Fibroblast of lung (primary cell): Measurements from ENCODE around the gene LMOD2. TPM values are rescaled to one million over a fixed set of nuclear protein-coding genes. Genes with fewer than 3 reads are reported as not detected.

Source experiments
- DNase-seq, 2 donors: peaks; one replicate each; pipeline versions ENCODE4 v3.0.0 to v3.0.0-alpha.2; 2010; ENCODE audit warnings: low read depth in 2 of 2
- H2AFZ ChIP-seq: 2 replicates; pipeline ENCODE4 v1.5.1; 2012; ENCODE audit warnings: low read length, control low read depth, inconsistent platforms
- H3K27ac ChIP-seq: 2 replicates; pipeline ENCODE4 v1.5.1; 2011; ENCODE audit warnings: low read length, control low read depth; ENCODE audit not compliant: insufficient read depth
- H3K27me3 ChIP-seq: 2 replicates; pipeline ENCODE4 v1.5.1; 2011; ENCODE audit warnings: mild to moderate bottlenecking, low read length; ENCODE audit not compliant: control insufficient read depth, insufficient read depth
- H3K36me3 ChIP-seq: 2 replicates; pipeline ENCODE4 v1.5.1; 2011; ENCODE audit warnings: low read length; ENCODE audit not compliant: control insufficient read depth, insufficient read depth
- H3K4me1 ChIP-seq: 2 replicates; pipeline ENCODE4 v1.5.1; 2011; ENCODE audit warnings: low read length; ENCODE audit not compliant: control insufficient read depth, insufficient read depth; ENCODE audit errors: extremely low read depth
- H3K4me2 ChIP-seq: 2 replicates; pipeline ENCODE4 v1.5.1; 2011; ENCODE audit warnings: low read length, control low read depth; ENCODE audit not compliant: insufficient read depth; ENCODE audit errors: extremely low read depth
- H3K4me3 ChIP-seq, 4 experiments: fragments of 200-600 bp in 1 of 4; sonication (generic) in 1 of 4; replicated peaks in 1 of 4; 2 replicates each; pipeline ENCODE4 v1.5.1; 2011 to 2016; ENCODE audit warnings: low read length in 4 of 4, low read depth in 3 of 4, mild to moderate bottlenecking in 3 of 4, control low read depth in 2 of 4, inconsistent platforms in 1 of 4, mixed read lengths in 1 of 4; ENCODE audit not compliant: insufficient read depth in 1 of 4; ENCODE audit errors: control extremely low read depth in 1 of 4
- H3K79me2 ChIP-seq: 2 replicates; pipeline ENCODE4 v1.5.1; 2012; ENCODE audit warnings: mild to moderate bottlenecking, low read length, inconsistent platforms; ENCODE audit not compliant: control insufficient read depth, insufficient read depth
- H3K9ac ChIP-seq: 2 replicates; pipeline ENCODE4 v1.5.1; 2011; ENCODE audit warnings: mild to moderate bottlenecking, low read length, control low read depth; ENCODE audit not compliant: insufficient read depth
- H3K9me3 ChIP-seq: 2 replicates; pipeline ENCODE4 v1.5.1; 2012; ENCODE audit warnings: low read depth, low read length; ENCODE audit not compliant: control insufficient read depth, insufficient read depth
- H4K20me1 ChIP-seq: 2 replicates; pipeline ENCODE4 v1.5.1; 2011; ENCODE audit warnings: low read length; ENCODE audit not compliant: control insufficient read depth, insufficient read depth; ENCODE audit errors: extremely low read depth
- CTCF ChIP-seq, 2 donors: IDR thresholded peaks in 1 of 2; conservative IDR thresholded peaks in 1 of 2; 1 replicate in 1 of 2; 2 replicates in 1 of 2; pipeline ENCODE4 v1.5.1; 2011 to 2012; ENCODE audit warnings: low read length in 2 of 2, control low read depth in 1 of 2, inconsistent platforms in 1 of 2, low read depth in 1 of 2, mild to moderate bottlenecking in 1 of 2
- EZH2 ChIP-seq: IDR thresholded peaks from 2 replicates; pipeline ENCODE4 v1.5.1; 2012; ENCODE audit warnings: low read length, control low read depth, mild to moderate bottlenecking; ENCODE audit errors: missing control alignments
- polyA plus RNA-seq, 2 donors: library from polyadenylated mRNA; depleted of rRNA in 1 of 2; stranded (reverse) in 1 of 2; unstranded in 1 of 2; fragments of >200 nt; gene quantifications; 2 replicates each; pipeline ENCODE4 v1.2.1, GENCODE V29; 2011 to 2012; ENCODE audit warnings: missing spikeins in 1 of 2
- total RNA-seq: library from RNA; depleted of rRNA; stranded (reverse); fragments of >200 nt; gene quantifications from 2 replicates; pipeline ENCODE4 v1.2.1, GENCODE V29; 2014

Gene LMOD2
- total and polyA plus RNA-seq, 2 donors (not counting 1 experiment from before 2014, with no cell fraction given) = not detected

GRCh38 chr7:123628829-123629228, 26.8 kb upstream of the LMOD2 start:
- Histone ChIP-seq H3K36me3 (no peaks in the 10 kb centered on the region), H3K27me3 (no peaks in the 10 kb centered on the region), H3K4me3 (no peak overlapping the region), H3K9me3 (no peaks in the 10 kb centered on the region), H3K9ac (no peak overlapping the region), H4K20me1 (no peaks in the 10 kb centered on the region), H2AFZ (no peak overlapping the region), H3K79me2 (no peaks in the 10 kb centered on the region), H3K27ac (no peak overlapping the region), H3K4me1 (no peaks in the 10 kb centered on the region), H3K4me2 (no peak overlapping the region)
- DNase-seq = no peak
- TF ChIP-seq CTCF (conservative IDR thresholded peaks at IDR 0.05 in 1 of 2, IDR thresholded peaks at IDR 0.05 in 1 of 2; ENCODE audit: low read depth in 1 of 2, low read length in 2 of 2) (no peak), EZH2 (no peak)

- no peak for TF ChIP-seq EZH2
- TF ChIP-seq CTCF (conservative IDR thresholded peaks at IDR 0.05 in 1 of 2, IDR thresholded peaks at IDR 0.05 in 1 of 2; ENCODE audit: low read depth in 1 of 2, low read length in 2 of 2) = no peak
- Histone ChIP-seq H3K9me3 (no peaks in the 10 kb centered on the region), H3K9ac (no peak overlapping the region), H3K27ac (no peak overlapping the region), H3K4me2 (no peak overlapping the region), H3K4me1 (no peaks in the 10 kb centered on the region), H2AFZ (no peak overlapping the region), H3K27me3 (no peaks in the 10 kb centered on the region), H3K79me2 (no peaks in the 10 kb centered on the region), H3K4me3 (no peak overlapping the region), H3K36me3 (no peaks in the 10 kb centered on the region), H4K20me1 (no peaks in the 10 kb centered on the region)
- DNase-seq = no peak
Observed at GRCh38 chr7:123629281-123629680, 26.4 kb upstream of the LMOD2 start.

GRCh38 chr7:123632808-123633207, 22.9 kb upstream of the LMOD2 start:
- no peaks in the 10 kb centered on the region for H3K9me3 ChIP-seq
- H3K36me3 ChIP-seq = no peaks in the 10 kb centered on the region
- no peaks in the 10 kb centered on the region for H3K79me2 ChIP-seq
- no peaks in the 10 kb centered on the region for H4K20me1 ChIP-seq
- H3K4me3 ChIP-seq = no peak overlapping the region
- H2AFZ ChIP-seq = no peak overlapping the region
- no peak for DNase-seq
- no peaks in the 10 kb centered on the region for H3K4me1 ChIP-seq
- no peaks in the 10 kb centered on the region for H3K27me3 ChIP-seq
- H3K9ac ChIP-seq = no peak overlapping the region
- no peak overlapping the region for H3K4me2 ChIP-seq
- TF ChIP-seq CTCF (conservative IDR thresholded peaks at IDR 0.05 in 1 of 2, IDR thresholded peaks at IDR 0.05 in 1 of 2; ENCODE audit: low read depth in 1 of 2, low read length in 2 of 2) = no peak
- TF ChIP-seq EZH2 = no peak
- H3K27ac ChIP-seq = no peak overlapping the region
